HL-60 (cell line): Measurements from ENCODE around the gene NTN1.

Experiments
- DNase-seq, 2 experiments: peaks; one replicate each; pipeline ENCODE4 v3.0.0-alpha.2; 2010 to 2020; ENCODE audit warnings: low read depth in 1 of 2, low spot score in 1 of 2
- H3K27ac ChIP-seq: fragments of 250-450 bp; sonication (Bioruptor Pico); replicated peaks from 2 replicates; pipeline ENCODE4 v1.5.1; 2020; ENCODE audit warnings: mild to moderate bottlenecking, moderate library complexity
- H3K27me3 ChIP-seq: fragments of 250-450 bp; sonication (Bioruptor Pico); 2 replicates; pipeline ENCODE4 v1.5.1; 2021; ENCODE audit warnings: mild to moderate bottlenecking, moderate library complexity; ENCODE audit not compliant: insufficient read depth, poor library complexity, severe bottlenecking
- H3K4me3 ChIP-seq: replicated peaks from 2 replicates; pipeline ENCODE4 v1.5.1; 2011; ENCODE audit warnings: mild to moderate bottlenecking, control low read depth, low read length; ENCODE audit not compliant: insufficient read depth
- CTCF ChIP-seq: IDR thresholded peaks from one replicate; pipeline ENCODE4 v1.5.1; 2011; ENCODE audit warnings: low read length, control low read depth, inconsistent platforms; ENCODE audit not compliant: insufficient read depth
- GABPA ChIP-seq: IDR thresholded peaks from 2 replicates; pipeline ENCODE4 v1.6.1; 2012; ENCODE audit warnings: low read depth
- POLR2AphosphoS5 ChIP-seq: IDR thresholded peaks from 2 replicates; pipeline ENCODE4 v1.6.1; 2012; ENCODE audit warnings: low read depth
- SPI1 ChIP-seq: IDR thresholded peaks from 2 replicates; pipeline ENCODE4 v1.6.1; 2012; ENCODE audit warnings: low read depth, mild to moderate bottlenecking, borderline replicate concordance
- TF ChIP-seq, protein P1 (sequence below): IDR thresholded peaks from 2 replicates; pipeline ENCODE4 v1.6.1; 2012; ENCODE audit warnings: low read depth; ENCODE audit not compliant: insufficient replicate concordance

Gene NTN1

DNA sequence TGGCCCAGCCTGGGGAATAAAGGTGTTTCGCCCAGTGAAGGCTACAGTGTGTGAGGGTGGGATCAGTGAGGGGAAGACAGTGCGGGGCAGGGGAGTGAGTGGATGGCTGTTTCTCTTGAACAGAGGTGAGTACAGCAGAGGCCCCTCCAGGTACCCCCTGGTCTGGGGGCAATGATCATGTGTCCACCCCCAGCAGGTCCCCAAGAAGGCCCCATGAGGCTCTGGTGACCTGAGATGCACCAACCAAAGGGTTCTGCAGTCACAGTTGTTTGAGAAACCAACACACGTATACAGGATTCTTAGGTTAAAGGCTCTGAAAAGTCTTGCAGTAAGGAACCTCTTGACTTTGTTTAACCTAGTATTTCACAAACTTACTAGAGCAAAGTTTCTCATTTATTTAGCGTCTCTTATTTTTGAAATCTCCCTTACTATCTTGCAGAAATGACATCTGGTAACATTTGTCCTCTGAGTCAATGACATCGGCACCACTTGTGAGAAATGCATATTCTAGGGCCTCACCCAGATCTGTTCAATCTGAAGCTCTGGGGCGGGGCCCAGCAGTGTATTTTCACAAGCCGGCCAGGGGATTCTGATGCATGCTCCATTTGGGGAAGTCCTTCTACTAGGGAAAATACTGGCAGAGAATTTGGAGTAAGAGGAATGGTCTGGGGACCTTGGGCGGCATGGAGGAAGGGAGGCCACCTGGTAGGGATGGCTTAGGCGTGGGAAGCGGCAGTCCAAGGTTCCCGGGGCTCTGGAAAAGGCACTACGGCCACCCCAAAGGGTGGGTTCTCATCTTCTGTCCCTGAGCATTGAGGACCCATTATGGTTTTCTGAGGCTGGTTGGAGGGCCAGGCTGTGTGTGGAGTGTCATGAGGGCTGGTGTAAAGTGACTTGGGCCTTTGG, 217.3 kb downstream of the NTN1 start:
- H3K4me3 ChIP-seq: no peak overlapping the region
- TF ChIP-seq, protein P1, sequence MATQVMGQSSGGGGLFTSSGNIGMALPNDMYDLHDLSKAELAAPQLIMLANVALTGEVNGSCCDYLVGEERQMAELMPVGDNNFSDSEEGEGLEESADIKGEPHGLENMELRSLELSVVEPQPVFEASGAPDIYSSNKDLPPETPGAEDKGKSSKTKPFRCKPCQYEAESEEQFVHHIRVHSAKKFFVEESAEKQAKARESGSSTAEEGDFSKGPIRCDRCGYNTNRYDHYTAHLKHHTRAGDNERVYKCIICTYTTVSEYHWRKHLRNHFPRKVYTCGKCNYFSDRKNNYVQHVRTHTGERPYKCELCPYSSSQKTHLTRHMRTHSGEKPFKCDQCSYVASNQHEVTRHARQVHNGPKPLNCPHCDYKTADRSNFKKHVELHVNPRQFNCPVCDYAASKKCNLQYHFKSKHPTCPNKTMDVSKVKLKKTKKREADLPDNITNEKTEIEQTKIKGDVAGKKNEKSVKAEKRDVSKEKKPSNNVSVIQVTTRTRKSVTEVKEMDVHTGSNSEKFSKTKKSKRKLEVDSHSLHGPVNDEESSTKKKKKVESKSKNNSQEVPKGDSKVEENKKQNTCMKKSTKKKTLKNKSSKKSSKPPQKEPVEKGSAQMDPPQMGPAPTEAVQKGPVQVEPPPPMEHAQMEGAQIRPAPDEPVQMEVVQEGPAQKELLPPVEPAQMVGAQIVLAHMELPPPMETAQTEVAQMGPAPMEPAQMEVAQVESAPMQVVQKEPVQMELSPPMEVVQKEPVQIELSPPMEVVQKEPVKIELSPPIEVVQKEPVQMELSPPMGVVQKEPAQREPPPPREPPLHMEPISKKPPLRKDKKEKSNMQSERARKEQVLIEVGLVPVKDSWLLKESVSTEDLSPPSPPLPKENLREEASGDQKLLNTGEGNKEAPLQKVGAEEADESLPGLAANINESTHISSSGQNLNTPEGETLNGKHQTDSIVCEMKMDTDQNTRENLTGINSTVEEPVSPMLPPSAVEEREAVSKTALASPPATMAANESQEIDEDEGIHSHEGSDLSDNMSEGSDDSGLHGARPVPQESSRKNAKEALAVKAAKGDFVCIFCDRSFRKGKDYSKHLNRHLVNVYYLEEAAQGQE: no peak
- DNase-seq: no peak
- H3K27me3 ChIP-seq: no peaks in the 10 kb centered on the region
- H3K27ac ChIP-seq: no peak overlapping the region

DNA sequence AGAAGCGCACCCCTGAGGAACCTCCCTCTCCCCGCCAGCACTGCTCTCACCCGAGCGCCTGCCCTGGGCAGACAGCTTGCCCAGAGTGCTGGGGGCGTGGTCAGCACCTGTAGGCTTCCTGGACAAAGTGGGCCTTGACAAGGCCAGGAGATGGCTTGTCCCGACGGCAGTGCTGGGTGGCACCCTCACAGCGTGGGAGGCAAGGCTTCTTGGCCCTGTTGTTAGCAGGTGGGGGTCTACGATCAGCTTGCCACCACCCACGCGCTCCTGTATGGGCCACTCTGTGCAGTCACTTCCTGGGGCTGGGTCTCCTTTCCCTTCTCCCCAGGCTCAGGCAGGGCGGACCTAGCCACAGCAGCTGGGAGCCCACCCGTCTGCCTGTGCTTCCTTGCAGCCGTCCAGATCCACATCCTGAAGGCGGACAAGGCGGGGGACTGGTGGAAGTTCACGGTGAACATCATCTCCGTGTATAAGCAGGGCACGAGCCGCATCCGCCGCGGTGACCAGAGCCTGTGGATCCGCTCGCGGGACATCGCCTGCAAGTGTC, 218.0 kb downstream of the NTN1 start:
- no peak for TF ChIP-seq SPI1
- TF ChIP-seq GABPA: no peak
- no peak for TF ChIP-seq POLR2AphosphoS5
- TF ChIP-seq CTCF: no peak
- TF ChIP-seq, protein P1: no peak
- Histone ChIP-seq H3K27me3 (no peaks in the 10 kb centered on the region), H3K4me3 (no peak overlapping the region; the same call in 1 of the 2 replicates), H3K27ac (no peak overlapping the region)
- no peak for DNase-seq

GRCh38 chr17:9239793-9240658, 218.7 kb downstream of the NTN1 start:
- Histone ChIP-seq H3K27ac (no peak overlapping the region), H3K4me3 (no peak overlapping the region; the same call in 1 of the 2 replicates), H3K27me3 (no peaks in the 10 kb centered on the region)
- no peak for TF ChIP-seq SPI1
- TF ChIP-seq, protein P1: no peak
- TF ChIP-seq POLR2AphosphoS5: no peak
- no peak for TF ChIP-seq CTCF
- no peak for TF ChIP-seq GABPA
- DNase-seq: peak; percentile 11 to 34
